ENCODE results near the gene CXCL14. TPM values are rescaled to one million over a fixed set of nuclear protein-coding genes. Genes with fewer than 3 reads are reported as not detected.

Gene CXCL14
- total RNA-seq, 1 experiment from 2014 or later, result not detected

DNA sequence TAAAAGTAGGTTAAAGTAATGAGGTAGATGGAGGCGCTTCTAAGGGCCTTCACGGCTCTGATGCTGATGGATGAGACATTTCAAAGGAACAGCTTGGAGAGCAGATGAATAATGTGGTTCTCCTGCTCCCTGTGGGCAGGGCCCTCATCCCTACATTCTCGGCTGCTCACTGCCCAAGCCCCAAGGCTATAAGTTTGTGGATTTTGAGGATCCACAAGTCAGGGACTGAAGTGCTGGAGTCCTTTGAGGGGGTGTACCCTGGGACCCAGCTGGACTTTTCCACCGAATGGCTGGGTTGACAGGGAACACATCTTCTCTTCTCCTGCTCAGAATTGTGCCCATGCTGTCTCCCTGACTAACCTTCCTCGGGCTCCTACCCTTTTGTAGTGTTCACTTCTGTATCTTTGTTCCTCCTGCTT lies 21.4 kb upstream of the CXCL14 start:
- ATAC-seq (no peak), DNase-seq (ENCODE audit: low read depth, low spot score) (no peak)
- Histone ChIP-seq H3K9me3 (ENCODE audit: control insufficient read depth, insufficient read depth, low read depth, low read length) (no peaks in the 10 kb centered on the region), H3K27ac (ENCODE audit: low read length) (no peak overlapping the region), H3K4me3 (ENCODE audit: low read depth in 2 of 2, low read length in 2 of 2) (no peak overlapping the region), H3K4me1 (ENCODE audit: control insufficient read depth, insufficient read depth, low read length) (no peaks in the 10 kb centered on the region), H3K36me3 (ENCODE audit: control insufficient read depth, insufficient read depth, low read length) (no peaks in the 10 kb centered on the region), H3K27me3 (ENCODE audit: control insufficient read depth, insufficient read depth, low read length) (peaks cover 8% of the 10 kb centered on the region)
- ChIA-PET CTCF (no interaction called here), POLR2A (interaction anchor here (0.6 kb wide), 1 partner anchor 644 kb away, joined by 6 read pairs; no protein-coding TSS in a partner anchor)
- no TSS peak for BruUV-seq (replicated peaks)
- intact Hi-C loops (cut with micrococcal nuclease; ENCODE audit: unreplicated experiment), result no loop called here
- in situ Hi-C loops (cut with HindIII; ENCODE audit: low pct_unique_long_range_greater_than_20kb, low sequenced_read_pairs), result no loop called here
- TF ChIP-seq CTCF (IDR thresholded peaks at IDR 0.05) (no peak), SIN3A (IDR thresholded peaks at IDR 0.05; ENCODE audit: borderline replicate concordance, insufficient read depth, low read depth, low read length) (no peak), POLR2AphosphoS5 (IDR thresholded peaks at IDR 0.05; ENCODE audit: low read depth, low read length) (no peak), TCF7L2 (IDR thresholded peaks at IDR 0.05; ENCODE audit: low read depth, low read length) (no peak), REST (IDR thresholded peaks at IDR 0.05; ENCODE audit: insufficient read depth in 1 of 2, low read depth in 2 of 2, low read length in 1 of 2) (no peak)

DNA sequence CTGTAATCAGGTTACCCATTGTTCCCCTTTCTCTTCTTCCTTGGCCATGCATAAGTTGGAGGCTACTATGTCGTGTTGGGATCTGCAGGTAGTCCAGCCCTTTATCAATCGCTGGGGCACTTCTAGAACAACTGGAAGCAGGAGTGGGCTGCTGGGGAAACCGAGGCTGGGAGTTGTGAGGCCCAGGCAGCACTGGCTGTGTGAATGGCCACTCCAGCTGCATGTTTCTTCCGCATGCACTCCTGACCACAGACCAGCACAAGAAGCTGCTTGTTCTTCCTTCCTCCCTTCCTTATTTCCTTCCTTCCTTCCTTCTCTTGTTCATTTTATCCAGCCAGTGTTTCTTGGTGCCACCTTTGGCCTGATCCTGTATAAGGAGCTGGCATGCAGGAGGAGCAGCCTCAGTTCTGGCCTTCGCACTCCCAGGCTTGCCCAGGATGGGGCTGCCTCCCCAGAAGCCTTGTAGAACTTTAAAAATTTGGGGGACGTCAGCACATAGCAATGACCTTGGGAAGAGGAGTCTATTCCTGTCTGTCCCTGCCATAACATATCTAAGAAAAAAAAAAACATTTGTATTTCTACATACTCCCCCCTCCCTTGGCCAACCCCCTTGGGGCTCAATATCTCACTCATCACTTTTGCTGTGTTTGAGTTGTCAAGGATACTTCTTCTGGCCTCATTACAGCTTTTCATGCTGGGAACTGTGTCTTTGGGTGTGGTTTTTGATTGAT lies 20.8 kb upstream of the CXCL14 start:
- intact Hi-C loops (cut with micrococcal nuclease; ENCODE audit: unreplicated experiment) (no loop called here), in situ Hi-C loops (cut with HindIII; ENCODE audit: low pct_unique_long_range_greater_than_20kb, low sequenced_read_pairs) (no loop called here)
- peaks cover 8% of the 10 kb centered on the region for H3K27me3 ChIP-seq (ENCODE audit: control insufficient read depth, insufficient read depth, low read length)
- CTCF ChIA-PET, result no interaction called here
- no peaks in the 10 kb centered on the region for H3K4me1 ChIP-seq (ENCODE audit: control insufficient read depth, insufficient read depth, low read length)
- TF ChIP-seq CTCF (IDR thresholded peaks at IDR 0.05) (no peak), POLR2AphosphoS5 (IDR thresholded peaks at IDR 0.05; ENCODE audit: low read depth, low read length) (no peak), SIN3A (IDR thresholded peaks at IDR 0.05; ENCODE audit: borderline replicate concordance, insufficient read depth, low read depth, low read length) (no peak), REST (IDR thresholded peaks at IDR 0.05; ENCODE audit: insufficient read depth in 1 of 2, low read depth in 2 of 2, low read length in 1 of 2) (no peak), TCF7L2 (IDR thresholded peaks at IDR 0.05; ENCODE audit: low read depth, low read length) (no peak)
- no peaks in the 10 kb centered on the region for H3K9me3 ChIP-seq (ENCODE audit: control insufficient read depth, insufficient read depth, low read depth, low read length)
- DNase-seq (ENCODE audit: low read depth, low spot score), result no peak
- no TSS peak for BruUV-seq (replicated peaks)
- no peak overlapping the region for H3K4me3 ChIP-seq (ENCODE audit: low read depth in 2 of 2, low read length in 2 of 2)
- ATAC-seq, result no peak
- H3K36me3 ChIP-seq (ENCODE audit: control insufficient read depth, insufficient read depth, low read length), result no peaks in the 10 kb centered on the region
- H3K27ac ChIP-seq (ENCODE audit: low read length), result no peak overlapping the region
- POLR2A ChIA-PET, result no interaction called here

All from Panc1 (cell line).